HG03280 (cell line): ENCODE data around the gene RPGRIP1.
A peak's percentile ranks its signal among the peaks of the same experiment; 100 is the strongest.
"Not testable (repeated sequence)": the region's sequence is repeated elsewhere in the genome, so short reads cannot be mapped to it uniquely, and the experiment has no call there.

Experiments used
- ATAC-seq: cut with Tn5 transposase; IDR thresholded peaks from one replicate; pipeline ENCODE4 v1.9.1; 2021; ENCODE audit warnings: mild to moderate bottlenecking, moderate library complexity; ENCODE audit not compliant: unreplicated experiment

RPGRIP1 gene

GRCh38 chr14:21299562-21300130 is 19.8 kb downstream of the RPGRIP1 start:
- ATAC-seq = no peak

- ATAC-seq = no peak
Measured at GRCh38 chr14:21300892-21301291, 21.0 kb downstream of the RPGRIP1 start.

GRCh38 chr14:21302013-21302835 is 22.3 kb downstream of the RPGRIP1 start:
- no peak for ATAC-seq

DNA sequence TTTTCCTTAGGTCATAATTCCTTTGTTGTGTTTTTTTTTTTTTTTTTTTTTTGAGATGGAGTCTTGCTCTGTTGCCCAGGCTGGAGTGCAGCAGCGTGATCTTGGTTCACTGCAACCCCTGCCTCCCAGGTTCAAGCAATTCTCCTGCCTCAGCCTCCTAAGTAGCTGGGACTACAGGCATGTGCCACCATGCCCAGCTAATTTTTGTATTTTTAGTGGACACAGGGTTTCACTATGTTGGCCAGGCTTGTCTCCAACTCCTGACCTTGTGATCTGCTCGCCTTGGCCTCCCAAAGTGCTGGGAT is 22.9 kb downstream of the RPGRIP1 start:
- ATAC-seq = not testable (repeated sequence)

DNA sequence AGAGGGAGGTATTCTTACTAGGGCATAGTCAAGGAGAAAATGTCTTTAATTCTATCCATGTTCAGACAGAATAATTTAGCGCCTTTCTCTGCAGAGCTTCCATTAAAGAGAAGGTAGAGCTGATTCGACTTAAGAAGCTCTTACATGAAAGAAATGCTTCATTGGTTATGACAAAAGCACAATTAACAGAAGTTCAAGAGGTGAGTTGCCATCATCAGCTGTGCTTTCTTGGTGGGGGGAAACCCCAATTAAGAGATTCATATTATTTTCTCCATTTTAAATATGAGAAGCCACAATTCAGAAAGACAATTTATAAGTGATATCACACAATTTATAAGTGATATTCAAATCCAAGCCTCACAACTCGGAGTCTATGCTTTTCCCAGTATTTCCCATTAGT is 27.8 kb downstream of the RPGRIP1 start:
- no peak for ATAC-seq

GRCh38 chr14:21308132-21308478 is 28.2 kb downstream of the RPGRIP1 start:
- ATAC-seq = peak; percentile 25

DNA sequence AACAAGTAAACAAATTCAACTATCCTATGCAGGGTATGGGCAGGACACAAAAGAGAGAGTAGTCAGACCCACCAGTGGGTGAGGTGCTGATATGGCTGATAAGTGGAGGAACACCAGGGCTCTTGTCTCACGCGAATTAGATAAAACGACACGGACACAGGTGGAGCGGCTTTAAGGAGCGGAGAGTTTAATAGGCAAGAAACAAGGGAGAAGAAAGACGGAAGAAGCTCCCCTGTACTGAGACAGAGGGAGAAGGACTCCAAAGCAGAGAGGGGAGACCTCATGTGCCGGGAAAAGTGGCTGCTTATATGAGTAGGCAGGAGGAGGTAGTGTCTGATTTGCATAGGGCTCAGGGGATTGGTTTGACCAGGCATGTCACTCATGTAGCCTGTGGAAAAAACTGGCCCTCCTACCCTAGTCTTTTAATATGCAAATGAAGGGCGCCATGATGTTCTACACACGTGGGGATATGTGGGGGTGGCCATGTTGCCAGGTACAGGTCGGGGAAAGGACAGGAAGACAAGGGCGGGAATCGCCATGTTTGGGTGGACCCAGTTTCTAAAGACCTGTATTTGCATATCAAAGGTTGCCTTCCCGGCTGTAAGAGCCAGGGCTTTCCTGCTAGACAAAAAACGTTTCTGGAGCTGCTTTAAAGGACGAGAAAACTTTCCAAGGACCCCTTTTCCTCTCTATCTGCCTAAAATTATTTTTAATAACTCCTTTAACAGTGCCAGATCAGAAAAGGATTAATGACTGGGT is 28.8 kb downstream of the RPGRIP1 start:
- peak; percentile 74 for ATAC-seq

DNA sequence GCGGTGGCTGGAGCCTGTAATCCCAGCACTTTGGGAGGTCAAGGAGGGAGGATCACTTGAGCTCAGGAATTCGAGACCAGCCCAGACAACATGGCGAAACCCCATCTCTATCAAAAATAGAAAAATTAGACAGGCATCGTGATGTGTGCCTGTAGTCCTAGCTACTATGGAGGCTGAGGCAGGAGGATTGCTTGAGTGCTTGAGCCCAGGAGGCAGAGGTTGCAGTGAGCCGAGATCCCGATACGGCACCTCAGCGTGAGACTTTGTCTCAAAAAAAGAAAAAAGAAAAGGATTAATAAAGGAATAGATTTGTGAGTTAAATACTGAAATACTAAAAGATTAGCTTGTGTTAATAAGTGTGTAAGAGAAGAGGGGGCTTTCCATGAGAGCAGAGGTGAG is 29.4 kb downstream of the RPGRIP1 start:
- ATAC-seq = no peak

GRCh38 chr14:21309956-21310355 is 30.1 kb downstream of the RPGRIP1 start:
- no peak for ATAC-seq

GRCh38 chr14:21311614-21312013 is 31.7 kb downstream of the RPGRIP1 start:
- ATAC-seq = no peak

- no peak for ATAC-seq
Measured at GRCh38 chr14:21313512-21313911, 33.6 kb downstream of the RPGRIP1 start.

DNA sequence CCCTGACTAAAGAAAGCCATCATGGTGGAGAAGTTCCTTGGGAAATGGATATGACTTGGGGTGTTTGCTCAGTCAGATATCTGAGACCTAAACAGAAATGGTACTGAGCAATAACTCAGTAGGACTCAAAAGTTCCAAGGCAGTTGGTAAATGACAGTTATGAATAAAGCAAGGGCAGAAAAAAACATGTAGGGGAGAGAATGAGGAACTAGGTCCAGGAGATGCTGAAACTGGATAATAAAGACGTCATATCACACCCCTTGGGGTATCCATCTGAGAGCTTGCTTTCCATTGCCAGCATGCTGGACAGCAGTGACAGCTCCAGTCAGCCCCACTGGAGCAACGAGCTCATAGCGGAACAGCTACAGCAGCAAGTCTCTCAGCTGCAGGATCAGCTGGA is 37.5 kb downstream of the RPGRIP1 start:
- peak; percentile 58 for ATAC-seq

DNA sequence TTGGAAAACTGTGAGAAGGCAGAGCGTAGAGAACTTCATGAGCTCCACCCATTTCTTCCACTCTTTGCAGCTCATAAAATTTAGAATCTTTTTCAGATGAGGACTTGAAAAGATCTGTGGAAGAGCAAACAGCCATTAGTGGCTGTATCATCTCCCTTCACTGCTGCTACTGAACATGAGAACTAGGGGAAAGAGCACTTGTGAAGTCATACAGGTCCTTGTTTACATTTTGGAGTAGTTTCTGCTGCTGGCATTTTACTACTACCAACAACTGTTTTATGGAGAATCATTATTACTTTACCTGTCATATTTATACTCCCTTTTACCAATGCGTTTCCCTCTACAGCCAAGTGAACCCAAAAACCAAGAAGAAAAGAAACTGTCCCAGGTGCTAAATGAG is 41.0 kb downstream of the RPGRIP1 start:
- no peak for ATAC-seq

DNA sequence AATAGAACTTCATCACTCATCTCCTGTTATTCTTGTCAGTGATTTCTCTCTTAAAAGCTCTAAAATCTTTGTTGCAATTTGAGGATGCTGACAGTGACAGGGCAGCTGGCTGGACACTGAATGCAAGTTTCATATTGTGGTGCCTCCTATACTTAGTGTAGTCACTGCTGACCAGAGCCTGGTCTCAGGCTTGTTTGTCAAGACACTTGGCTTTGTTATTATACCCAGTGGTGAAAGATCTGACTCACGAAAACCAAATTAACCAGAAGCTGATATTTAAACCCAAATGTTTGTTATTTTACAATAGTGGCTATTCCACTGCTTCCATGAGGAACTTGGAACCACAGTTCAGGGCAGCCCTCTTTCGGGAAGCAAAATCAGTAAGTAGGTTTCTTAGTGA is 42.8 kb downstream of the RPGRIP1 start:
- no peak for ATAC-seq

DNA sequence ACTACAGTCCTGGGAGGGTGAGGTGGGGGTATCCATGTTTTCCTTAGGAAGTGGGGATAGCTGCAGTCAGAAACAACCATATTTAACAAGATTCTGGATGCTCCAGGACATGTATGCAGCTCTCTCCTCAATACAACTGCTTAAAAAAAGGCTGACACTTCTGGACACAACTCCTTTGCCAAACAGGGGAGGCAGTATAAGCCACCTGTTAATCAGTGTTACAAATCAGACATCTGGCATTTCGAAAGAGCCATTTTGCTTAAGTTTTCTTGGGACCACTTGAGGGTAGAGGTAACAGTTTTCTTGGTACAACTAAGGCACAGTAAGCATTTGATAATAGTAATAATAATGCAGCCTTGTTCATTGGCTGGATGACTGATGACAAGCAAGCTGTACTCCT is 47.1 kb downstream of the RPGRIP1 start:
- no peak for ATAC-seq
